Testis (tissue), 3 donors: ENCODE data around the gene KCNQ5. TPM values are rescaled to one million over a fixed set of nuclear protein-coding genes. Genes with fewer than 3 reads are reported as not detected.

ENCODE experiments used
- DNase-seq: peaks from one replicate; pipeline ENCODE4 v3.0.0-alpha.2; 2019
- H3K27ac ChIP-seq, 2 donors: fragments of 200-600 bp; sonication (generic); one replicate each; pipeline ENCODE4 v1.5.1; 2019
- H3K27me3 ChIP-seq: fragments of 200-600 bp; sonication (generic); one replicate; pipeline ENCODE4 v1.5.1; 2019
- H3K36me3 ChIP-seq: fragments of 200-600 bp; sonication (generic); one replicate; pipeline ENCODE4 v1.5.1; 2017; ENCODE audit warnings: low read depth; ENCODE audit errors: missing control alignments
- H3K4me1 ChIP-seq: fragments of 200-600 bp; sonication (generic); one replicate; pipeline ENCODE4 v1.5.1; 2019
- H3K4me3 ChIP-seq, 2 donors: fragments of 200-600 bp; sonication (generic); one replicate each; pipeline ENCODE4 v1.5.1; 2017 to 2019
- H3K9me3 ChIP-seq: fragments of 200-600 bp; sonication (generic); one replicate; pipeline ENCODE4 v1.5.1; 2017
- POLR2A ChIP-seq: fragments of 450-650 bp; IDR thresholded peaks from one replicate; pipeline ENCODE4 v1.6.1; 2017; ENCODE audit warnings: antibody characterized with exemption, mild to moderate bottlenecking, moderate library complexity
- WGBS, 2 donors: methylation state at CpG; one replicate each; pipeline ENCODE4 v1.1.5; 2018; 5-methylcytosine and 5-hydroxymethylcytosine counted together
- intact Hi-C: fragments of 100-400 bp; cut with DNase I; formaldehyde crosslinking; loops from one replicate; pipeline ENCODE4 v1.15.1; 2023; ENCODE audit warnings: low total_unique reads
- polyA plus RNA-seq: library from polyadenylated mRNA; stranded (reverse); fragments of 350-450 nt; fragmentation: Illumina TruSeq; extraction: RNeasy Lipid Tissue Mini Kit (QIAGEN cat#74804); gene quantifications from one replicate; pipeline ENCODE4 v1.2.3, GENCODE V29; 2014; ENCODE audit warnings: low read depth, low replicate concordance; ENCODE audit not compliant: insufficient read depth
- total RNA-seq, 2 donors: library from RNA; depleted of rRNA; stranded (reverse); fragments of >200 nt; gene quantifications; one replicate each; pipeline ENCODE4 v1.2.3, GENCODE V29; 2016
- TF ChIP-seq, protein P1 (sequence below), 3 experiments: fragments of 450-650 bp in 2 of 3; fragments of 200-600 bp in 1 of 3; sonication (generic) in 1 of 3; IDR thresholded peaks; one replicate each; pipeline ENCODE4 v1.5.1; 2016 to 2019; ENCODE audit warnings: antibody characterized with exemption in 3 of 3, mild to moderate bottlenecking in 2 of 3, moderate library complexity in 1 of 3

KCNQ5 gene
- total and polyA plus RNA-seq, 3 donors from 2014 or later, result 0.43 to 1.1 (median 0.73) TPM

DNA sequence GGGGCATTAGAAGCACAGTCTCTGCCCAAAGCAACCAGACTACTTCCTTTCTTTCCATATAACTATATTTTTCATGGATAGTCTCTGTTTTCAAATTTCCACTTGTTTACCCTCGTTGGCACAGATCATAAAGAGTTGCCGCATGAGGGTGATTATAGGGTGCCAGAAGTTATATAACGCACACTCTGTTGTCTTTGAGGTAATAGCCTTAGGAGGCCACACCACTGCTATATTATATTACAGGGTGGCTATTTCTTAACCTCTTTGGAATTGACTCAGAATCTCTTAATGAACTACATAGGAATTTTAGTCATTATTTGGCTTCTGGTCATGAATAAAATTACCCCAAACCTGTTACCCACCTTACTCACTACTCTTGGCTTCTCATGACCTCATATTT is 43.7 kb downstream of the KCNQ5 start:
- Histone ChIP-seq H3K27me3 (no peaks in the 10 kb centered on the region), H3K27ac (no peak overlapping the region), H3K36me3 (no peaks in the 10 kb centered on the region), H3K4me3 (no peak overlapping the region), H3K4me1 (no peaks in the 10 kb centered on the region), H3K9me3 (no peaks in the 10 kb centered on the region)
- 93 to 97% methylated on average over 3 of the region's 3 CpGs for WGBS, 2 donors
- TF ChIP-seq POLR2A, result no peak
- TF ChIP-seq, protein P1, sequence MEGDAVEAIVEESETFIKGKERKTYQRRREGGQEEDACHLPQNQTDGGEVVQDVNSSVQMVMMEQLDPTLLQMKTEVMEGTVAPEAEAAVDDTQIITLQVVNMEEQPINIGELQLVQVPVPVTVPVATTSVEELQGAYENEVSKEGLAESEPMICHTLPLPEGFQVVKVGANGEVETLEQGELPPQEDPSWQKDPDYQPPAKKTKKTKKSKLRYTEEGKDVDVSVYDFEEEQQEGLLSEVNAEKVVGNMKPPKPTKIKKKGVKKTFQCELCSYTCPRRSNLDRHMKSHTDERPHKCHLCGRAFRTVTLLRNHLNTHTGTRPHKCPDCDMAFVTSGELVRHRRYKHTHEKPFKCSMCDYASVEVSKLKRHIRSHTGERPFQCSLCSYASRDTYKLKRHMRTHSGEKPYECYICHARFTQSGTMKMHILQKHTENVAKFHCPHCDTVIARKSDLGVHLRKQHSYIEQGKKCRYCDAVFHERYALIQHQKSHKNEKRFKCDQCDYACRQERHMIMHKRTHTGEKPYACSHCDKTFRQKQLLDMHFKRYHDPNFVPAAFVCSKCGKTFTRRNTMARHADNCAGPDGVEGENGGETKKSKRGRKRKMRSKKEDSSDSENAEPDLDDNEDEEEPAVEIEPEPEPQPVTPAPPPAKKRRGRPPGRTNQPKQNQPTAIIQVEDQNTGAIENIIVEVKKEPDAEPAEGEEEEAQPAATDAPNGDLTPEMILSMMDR (IDR thresholded peaks at IDR 0.05), result no peak
- intact Hi-C loops, result no loop called here
- DNase-seq, result no peak

DNA sequence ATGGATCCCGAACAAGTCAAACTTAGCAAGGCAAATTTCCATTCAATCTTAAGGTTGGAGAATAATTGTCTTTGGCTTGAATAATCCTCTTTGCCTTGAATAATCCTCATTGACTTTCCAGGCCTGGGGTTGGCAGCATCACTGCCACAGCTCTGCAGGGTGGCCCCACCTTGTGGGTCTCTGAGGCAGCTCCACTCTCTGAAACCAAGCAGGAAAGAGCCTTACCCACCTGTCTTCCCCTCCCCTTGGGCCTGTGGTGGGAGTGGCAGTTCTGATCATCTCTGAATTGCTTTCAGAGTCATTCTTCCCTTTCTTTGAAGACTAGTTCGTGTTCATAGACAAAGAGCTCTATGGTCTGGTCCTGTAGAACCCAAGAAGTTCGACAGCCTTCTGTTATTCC is 47.5 kb downstream of the KCNQ5 start:
- no peaks in the 10 kb centered on the region for H3K4me1 ChIP-seq
- intact Hi-C loops, result no loop called here
- no peak overlapping the region for H3K4me3 ChIP-seq
- H3K36me3 ChIP-seq, result no peaks in the 10 kb centered on the region
- H3K9me3 ChIP-seq, result no peaks in the 10 kb centered on the region
- TF ChIP-seq POLR2A, result no peak
- TF ChIP-seq, protein P1 (IDR thresholded peaks at IDR 0.05), result no peak
- no peaks in the 10 kb centered on the region for H3K27me3 ChIP-seq
- WGBS, 2 donors, result 82 to 95% methylated on average over 3 of the region's 3 CpGs
- DNase-seq, result no peak
- H3K27ac ChIP-seq, result no peak overlapping the region

DNA sequence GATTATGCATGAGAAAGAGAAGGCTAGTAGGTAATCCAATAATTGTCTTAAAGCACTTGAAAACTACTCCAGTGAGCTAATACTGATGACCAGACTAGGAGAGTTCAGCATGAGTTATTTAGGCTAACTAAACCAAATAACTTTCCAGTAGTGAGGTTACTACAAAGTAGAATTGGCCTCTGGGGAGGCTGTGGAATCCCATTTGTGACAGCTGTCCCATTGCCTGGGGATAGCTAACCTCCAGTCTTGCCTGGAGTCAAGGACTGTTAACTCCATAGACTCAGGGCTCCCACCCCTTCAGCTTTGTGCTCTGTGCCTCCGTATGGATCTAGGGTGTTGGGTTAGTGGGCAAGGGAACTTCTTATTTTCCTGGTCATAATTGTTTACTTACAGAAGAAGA is 51.0 kb downstream of the KCNQ5 start:
- Histone ChIP-seq H3K9me3 (no peaks in the 10 kb centered on the region), H3K27me3 (no peaks in the 10 kb centered on the region), H3K4me3 (no peak overlapping the region), H3K4me1 (no peaks in the 10 kb centered on the region), H3K27ac (no peak overlapping the region), H3K36me3 (no peaks in the 10 kb centered on the region)
- no peak for TF ChIP-seq POLR2A
- TF ChIP-seq, protein P1 (IDR thresholded peaks at IDR 0.05), result no peak
- WGBS, 2 donors, result 67 to 82% methylated on average over 1 of the region's 1 CpG
- no peak for DNase-seq
- intact Hi-C loops, result no loop called here

DNA sequence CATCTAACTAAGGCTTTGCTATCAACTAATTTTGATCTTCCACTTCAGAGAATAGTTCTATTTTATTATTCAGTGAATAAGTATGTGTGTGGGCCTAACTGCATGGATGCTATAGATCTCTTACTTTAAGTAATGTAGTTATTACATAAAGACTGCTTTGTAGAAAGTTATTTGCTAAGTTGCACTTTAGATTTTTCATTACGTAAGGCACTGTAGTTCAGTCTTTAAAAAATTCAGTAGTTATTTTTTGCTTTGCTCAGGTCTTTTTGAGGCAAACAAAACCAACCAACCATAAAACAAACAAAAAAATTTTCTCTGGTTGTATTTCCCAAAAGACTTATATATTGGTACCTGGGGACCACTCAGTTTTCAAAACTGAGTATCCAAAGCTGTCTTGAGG is 53.0 kb downstream of the KCNQ5 start:
- no peaks in the 10 kb centered on the region for H3K36me3 ChIP-seq
- H3K27ac ChIP-seq, result no peak overlapping the region
- no peak overlapping the region for H3K4me3 ChIP-seq
- H3K4me1 ChIP-seq, result no peaks in the 10 kb centered on the region
- no peaks in the 10 kb centered on the region for H3K27me3 ChIP-seq
- intact Hi-C loops, result no loop called here
- 88 to 90% methylated on average over 1 of the region's 1 CpG for WGBS, 2 donors
- TF ChIP-seq, protein P1 (IDR thresholded peaks at IDR 0.05), result no peak
- no peak for TF ChIP-seq POLR2A
- H3K9me3 ChIP-seq, result no peaks in the 10 kb centered on the region
- no peak for DNase-seq

DNA sequence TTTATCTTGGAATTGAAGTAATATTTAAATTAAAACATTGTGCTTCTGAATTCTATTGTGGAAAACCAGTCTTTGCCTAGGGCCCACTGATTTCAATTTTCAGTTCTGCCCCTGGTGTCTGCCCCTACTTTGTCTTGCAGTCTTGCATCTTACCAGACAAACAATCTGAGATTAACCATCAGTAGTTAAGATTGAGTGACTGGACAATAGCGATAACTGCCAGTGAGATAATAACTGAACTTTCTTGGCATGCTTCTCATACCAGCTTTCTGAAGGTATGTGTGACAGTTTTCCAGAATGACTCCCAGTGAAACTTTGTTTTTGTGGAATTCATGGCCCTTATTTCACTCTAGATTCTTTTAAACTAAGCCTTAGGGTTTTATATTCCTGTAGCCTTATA is 53.5 kb downstream of the KCNQ5 start:
- Histone ChIP-seq H3K27me3 (no peaks in the 10 kb centered on the region), H3K4me3 (no peak overlapping the region), H3K4me1 (no peaks in the 10 kb centered on the region), H3K36me3 (no peaks in the 10 kb centered on the region), H3K9me3 (no peaks in the 10 kb centered on the region), H3K27ac (no peak overlapping the region)
- TF ChIP-seq POLR2A, result no peak
- TF ChIP-seq, protein P1 (IDR thresholded peaks at IDR 0.05), result no peak
- intact Hi-C loops, result no loop called here
- DNase-seq, result no peak
- 89 to 91% methylated on average over 1 of the region's 1 CpG for WGBS, 2 donors
